OCI-LY7 (cell line): ENCODE data around the gene MYCN. TPM values are rescaled to one million over a fixed set of nuclear protein-coding genes. Genes with fewer than 3 reads are reported as not detected.

Experiments
- BruUV-seq: library from RNA; stranded (reverse); fragments of 400-500 nt; replicated peaks from 2 replicates; lab custom pipeline; 2021; lab: Mats Ljungman, UMichigan
- CTCF ChIA-PET: fragments of 300-600 bp; sonication (Branson Sonifier 250); formaldehyde crosslinking; loops from one replicate; lab custom pipeline; 2022; ENCODE audit warnings: antibody characterized with exemption; ENCODE audit not compliant: unreplicated experiment; lab: Charles Lee
- POLR2A ChIA-PET: fragments of 300-600 bp; sonication (Branson Sonifier 250); formaldehyde crosslinking; loops from one replicate; lab custom pipeline; 2022; ENCODE audit warnings: antibody characterized with exemption; lab: Charles Lee
- DNase-seq: peaks from one replicate; pipeline ENCODE4 v3.0.0-alpha.2; 2015; ENCODE audit warnings: low spot score
- H2AFZ ChIP-seq: fragments of 200-600 bp; sonication (generic), shearing (Covaris generic); 2 replicates; pipeline ENCODE4 v1.6.1; 2014; ENCODE audit warnings: mild to moderate bottlenecking, antibody characterized with exemption, low read length, moderate library complexity
- H3K27ac ChIP-seq: fragments of 200-600 bp; sonication (generic); 2 replicates; pipeline ENCODE4 v1.5.1; 2014; ENCODE audit warnings: mixed run types, low read depth, mild to moderate bottlenecking, moderate library complexity, low read length, inconsistent platforms; ENCODE audit not compliant: poor library complexity, severe bottlenecking
- H3K36me3 ChIP-seq: fragments of 200-600 bp; sonication (generic); 2 replicates; pipeline ENCODE4 v1.6.1; 2014; ENCODE audit warnings: mild to moderate bottlenecking, antibody characterized with exemption, low read length, moderate library complexity, mixed read lengths; ENCODE audit not compliant: insufficient read depth
- H3K4me1 ChIP-seq: fragments of 200-600 bp; sonication (generic); 2 replicates; pipeline ENCODE4 v1.5.1; 2014; ENCODE audit warnings: mild to moderate bottlenecking, low read length; ENCODE audit not compliant: insufficient read depth, poor library complexity, severe bottlenecking
- H3K4me2 ChIP-seq: fragments of 200-600 bp; sonication (generic); 2 replicates; pipeline ENCODE4 v1.6.1; 2014; ENCODE audit warnings: mild to moderate bottlenecking, low read length
- H3K4me3 ChIP-seq: fragments of 200-600 bp; sonication (generic); 2 replicates; pipeline ENCODE4 v1.5.1; 2014; ENCODE audit warnings: mild to moderate bottlenecking, low read depth, low read length; ENCODE audit not compliant: poor library complexity, severe bottlenecking
- H3K79me2 ChIP-seq: fragments of 200-600 bp; sonication (generic); 2 replicates; pipeline ENCODE4 v1.6.1; 2016; ENCODE audit warnings: low read depth, mild to moderate bottlenecking, low read length, moderate library complexity, mixed read lengths; ENCODE audit not compliant: insufficient read depth
- H3K9me2 ChIP-seq: fragments of 200-600 bp; sonication (generic); 2 replicates; pipeline ENCODE4 v1.6.1; 2016; ENCODE audit warnings: mild to moderate bottlenecking, low read length, mixed read lengths; ENCODE audit not compliant: insufficient read depth
- H3K9me3 ChIP-seq: fragments of 200-600 bp; sonication (generic); 2 replicates; pipeline ENCODE4 v1.6.1; 2014; ENCODE audit warnings: mild to moderate bottlenecking, mixed run types, low read length, mixed read lengths
- H4K20me1 ChIP-seq: fragments of 200-600 bp; sonication (generic); 2 replicates; pipeline ENCODE4 v1.6.1; 2014; ENCODE audit warnings: mild to moderate bottlenecking, antibody characterized with exemption, low read length, moderate library complexity, mixed read lengths; ENCODE audit not compliant: insufficient read depth
- CTCF ChIP-seq: fragments of 200-600 bp; sonication (generic); conservative IDR thresholded peaks from 2 replicates; pipeline ENCODE4 v1.5.1; 2014; ENCODE audit warnings: mild to moderate bottlenecking, antibody characterized with exemption, low read length, moderate library complexity, mixed read lengths
- EZH2phosphoT487 ChIP-seq: fragments of 200-600 bp; sonication (generic); IDR thresholded peaks from 2 replicates; pipeline ENCODE4 v1.6.1; 2018; ENCODE audit warnings: low read depth, borderline replicate concordance, mild to moderate bottlenecking, mixed run types, antibody characterized with exemption, low read length, moderate library complexity, mixed read lengths
- intact Hi-C: fragments of 100-400 bp; cut with micrococcal nuclease; formaldehyde crosslinking; loops from one replicate; pipeline ENCODE4 v1.10.0; 2022; ENCODE audit not compliant: unreplicated experiment
- total RNA-seq, 2 experiments: library from RNA; depleted of rRNA in 1 of 2; stranded (reverse); fragments of >200 nt in 1 of 2; shearing (Covaris generic) in 1 of 2; gene quantifications; 2 replicates each; pipeline ENCODE4 v1.2.3, GENCODE V29; 2014 to 2022

The MYCN gene
- total RNA-seq, 2 experiments from 2014 or later, result not detected

- Histone ChIP-seq H3K9me2 (no peaks in the 10 kb centered on the region), H3K79me2 (no peaks in the 10 kb centered on the region), H3K4me2 (no peak overlapping the region), H3K9me3 (no peaks in the 10 kb centered on the region), H2AFZ (no peak overlapping the region), H4K20me1 (no peaks in the 10 kb centered on the region), H3K4me3 (no peak overlapping the region), H3K27ac (no peak overlapping the region), H3K36me3 (no peaks in the 10 kb centered on the region), H3K4me1 (no peaks in the 10 kb centered on the region)
- CTCF ChIA-PET, result no interaction called here
- BruUV-seq, result no TSS peak
- POLR2A ChIA-PET, result interaction anchor here (0.6 kb wide), 1 partner anchor 270 kb away, joined by 3 read pairs; no protein-coding TSS in a partner anchor
- no peak for DNase-seq
- intact Hi-C loops, result no loop called here
- TF ChIP-seq CTCF (no peak), EZH2phosphoT487 (no peak)
Observed at GRCh38 chr2:15905267-15905645, 35.1 kb upstream of the MYCN start.

- intact Hi-C loops, result no loop called here
- Histone ChIP-seq H3K36me3 (no peaks in the 10 kb centered on the region), H3K9me3 (no peaks in the 10 kb centered on the region), H3K4me3 (no peak overlapping the region), H3K79me2 (no peaks in the 10 kb centered on the region), H3K4me2 (no peak overlapping the region), H3K27ac (no peak overlapping the region), H4K20me1 (no peaks in the 10 kb centered on the region), H2AFZ (no peak overlapping the region), H3K4me1 (no peaks in the 10 kb centered on the region), H3K9me2 (no peaks in the 10 kb centered on the region)
- DNase-seq, result no peak
- ChIA-PET POLR2A (no interaction called here), CTCF (no interaction called here)
- BruUV-seq, result no TSS peak
- TF ChIP-seq CTCF, result no peak
- no peak for TF ChIP-seq EZH2phosphoT487
Observed at GRCh38 chr2:15905986-15906491, 34.3 kb upstream of the MYCN start.

GRCh38 chr2:15906778-15907177 lies 33.6 kb upstream of the MYCN start:
- Histone ChIP-seq H4K20me1 (no peaks in the 10 kb centered on the region), H3K36me3 (no peaks in the 10 kb centered on the region), H3K4me1 (no peaks in the 10 kb centered on the region), H3K9me2 (no peaks in the 10 kb centered on the region), H3K27ac (no peak overlapping the region), H3K4me3 (no peak overlapping the region), H2AFZ (no peak overlapping the region), H3K79me2 (no peaks in the 10 kb centered on the region), H3K4me2 (no peak overlapping the region), H3K9me3 (no peaks in the 10 kb centered on the region)
- POLR2A ChIA-PET, result no interaction called here
- intact Hi-C loops, result no loop called here
- TF ChIP-seq CTCF (no peak), EZH2phosphoT487 (no peak)
- BruUV-seq, result no TSS peak
- CTCF ChIA-PET, result no interaction called here
- DNase-seq, result no peak
